GM04503 (cell line): ENCODE results near the gene ACLY.
"Not testable (repeated sequence)": the region's sequence is repeated elsewhere in the genome, so short reads cannot be mapped to it uniquely, and the experiment has no call there.

Experiments used
- DNase-seq: peaks from one replicate; pipeline ENCODE4 v3.0.0-alpha.2; 2012; ENCODE audit warnings: low read depth

ACLY gene

DNA sequence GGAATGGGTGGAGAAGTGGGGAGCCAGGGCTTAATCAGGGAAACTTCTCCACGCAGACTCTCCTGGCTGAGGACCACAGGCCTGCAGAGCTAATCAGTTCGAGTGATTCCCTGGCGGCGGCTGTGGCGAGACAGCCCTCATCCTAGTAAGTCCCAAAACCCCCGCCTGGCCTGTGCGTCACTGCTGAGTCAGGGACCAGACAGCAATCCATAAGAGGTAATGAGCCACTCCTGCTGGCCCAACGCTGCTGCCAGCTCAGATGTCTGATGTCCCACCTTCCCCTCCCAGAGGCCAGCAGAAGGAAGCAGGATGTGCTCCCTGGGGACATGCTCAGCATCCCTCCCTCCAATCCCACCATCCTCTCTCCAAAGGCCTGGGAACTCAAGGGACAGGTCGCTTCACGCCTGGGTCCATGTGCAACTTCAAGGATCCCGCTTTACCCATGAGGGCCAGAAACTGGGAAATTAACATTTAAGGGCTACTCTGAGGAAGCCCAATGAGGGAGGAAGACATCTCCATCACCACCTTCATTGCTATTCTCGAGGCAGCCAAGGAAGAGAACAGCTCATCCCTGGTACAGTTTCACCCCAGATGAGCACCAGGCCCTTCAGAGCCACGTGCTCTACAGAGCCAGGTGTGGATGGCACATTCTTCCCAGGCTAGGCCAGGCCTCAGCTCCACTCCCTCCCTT is 7.9 kb downstream of the ACLY start:
- peak; percentile 89 for DNase-seq

DNA sequence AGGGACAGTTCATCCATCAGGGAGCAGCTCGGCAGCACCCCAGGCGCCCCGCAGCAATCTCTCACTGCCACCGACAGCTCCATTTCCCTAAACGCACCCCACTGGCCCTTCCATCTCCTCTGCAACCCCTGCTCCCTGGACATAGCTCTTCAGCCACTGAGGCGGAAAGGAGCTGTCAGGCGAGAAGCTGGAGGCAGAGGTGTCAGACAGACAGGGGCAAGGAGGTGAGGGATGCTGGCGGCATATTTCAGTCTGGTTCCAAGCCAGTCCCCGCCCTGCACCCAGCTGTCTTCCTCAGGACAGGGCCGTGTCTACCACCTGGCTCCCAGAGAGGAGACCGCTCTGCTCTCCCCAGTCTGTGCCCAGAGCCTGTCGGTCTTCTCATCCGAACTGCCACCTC is 9.7 kb downstream of the ACLY start:
- DNase-seq, result no peak

DNA sequence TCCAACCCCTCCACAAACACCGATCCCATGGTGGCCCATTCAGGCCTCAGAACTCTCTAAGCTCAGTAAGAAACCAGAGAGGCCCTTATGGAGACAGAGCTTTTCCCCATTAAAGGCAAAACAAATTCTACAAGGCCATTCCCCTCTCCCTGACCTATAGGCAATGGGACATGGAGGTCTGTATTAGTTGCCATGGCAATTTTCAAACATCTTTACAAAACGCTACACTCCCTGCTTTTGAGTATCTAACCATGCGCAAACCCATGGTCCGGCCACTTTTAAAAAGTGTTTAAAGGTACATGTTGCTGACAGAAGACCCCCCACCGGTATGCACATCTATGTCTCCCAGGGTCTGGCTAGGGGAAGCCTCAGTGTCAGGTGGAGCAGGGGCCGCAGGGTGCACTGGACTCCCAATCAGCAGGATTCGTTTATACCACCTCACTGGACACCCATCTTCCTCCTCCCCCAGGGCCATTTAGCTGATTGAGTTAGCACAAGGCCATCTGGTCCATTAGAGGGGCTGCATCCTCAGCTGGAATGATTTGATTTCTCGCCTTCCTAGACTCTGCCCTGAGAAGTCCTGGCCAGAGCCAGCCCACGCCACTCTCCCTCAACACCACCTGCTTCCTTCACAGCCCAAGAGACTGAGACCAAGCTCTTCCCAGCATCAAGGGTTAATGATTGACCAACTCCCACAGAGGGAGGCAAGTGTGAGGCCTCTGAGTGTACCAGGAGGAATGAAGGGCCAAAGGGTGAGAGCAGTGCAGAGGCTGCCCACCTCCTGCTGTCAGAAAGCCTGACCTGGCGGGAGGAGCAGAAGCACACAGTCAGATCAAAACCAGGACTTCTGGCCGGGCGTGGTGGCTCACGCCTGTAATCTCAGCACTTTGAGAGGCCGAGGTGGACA is 10.9 kb downstream of the ACLY start:
- DNase-seq, result no peak

DNA sequence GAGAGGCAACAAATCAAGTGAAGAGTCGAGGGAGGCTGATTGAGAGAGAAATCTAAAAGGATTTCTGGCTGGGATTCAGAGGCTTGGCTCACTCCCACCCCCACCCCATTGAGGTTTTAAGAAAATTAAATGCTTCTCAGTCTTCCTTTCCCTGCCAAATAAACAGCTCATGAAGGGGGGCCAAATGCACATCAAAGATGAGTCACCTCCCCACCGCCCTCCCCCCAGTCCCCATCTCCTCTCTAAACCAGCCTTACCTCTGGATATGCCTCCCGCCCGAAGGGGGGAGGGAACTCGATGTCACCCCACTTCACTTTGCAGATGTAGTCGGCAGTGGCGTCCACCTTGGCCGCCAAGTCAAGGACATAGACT is 11.6 kb downstream of the ACLY start:
- no peak for DNase-seq

DNA sequence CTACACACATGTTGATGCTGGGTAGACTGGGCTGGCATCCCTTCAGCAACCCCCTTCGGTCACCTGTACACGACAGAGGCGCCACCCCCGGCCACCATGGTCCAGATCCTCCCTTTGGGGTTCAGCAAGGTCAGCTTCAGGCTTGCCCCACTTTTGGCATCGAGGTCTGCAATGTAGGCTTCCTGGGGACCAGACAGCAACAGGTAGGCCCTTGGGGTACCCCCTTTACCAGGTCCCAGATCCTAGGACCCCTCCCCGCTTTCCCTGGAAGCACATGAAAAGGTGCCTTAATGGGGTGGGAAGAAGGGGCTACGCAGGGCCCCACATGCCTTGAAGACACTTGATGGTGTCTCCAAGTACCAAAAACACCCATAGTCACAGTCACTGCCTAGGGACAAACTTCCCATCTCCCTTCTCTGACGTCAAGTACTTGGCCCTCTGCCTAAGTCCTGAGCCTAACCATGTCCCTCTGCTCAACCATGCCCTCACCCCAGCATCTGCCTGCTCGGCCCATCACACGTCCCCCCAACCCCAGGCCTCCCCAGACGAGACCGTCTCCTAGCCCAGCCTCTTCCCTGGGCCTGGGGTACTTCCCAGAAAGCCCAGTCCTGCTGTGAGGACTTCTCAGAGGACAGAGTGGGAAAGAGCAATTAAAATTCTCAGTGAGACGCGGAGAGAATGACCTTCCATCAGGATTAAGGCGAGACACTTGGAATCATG is 12.1 kb downstream of the ACLY start:
- no peak for DNase-seq

DNA sequence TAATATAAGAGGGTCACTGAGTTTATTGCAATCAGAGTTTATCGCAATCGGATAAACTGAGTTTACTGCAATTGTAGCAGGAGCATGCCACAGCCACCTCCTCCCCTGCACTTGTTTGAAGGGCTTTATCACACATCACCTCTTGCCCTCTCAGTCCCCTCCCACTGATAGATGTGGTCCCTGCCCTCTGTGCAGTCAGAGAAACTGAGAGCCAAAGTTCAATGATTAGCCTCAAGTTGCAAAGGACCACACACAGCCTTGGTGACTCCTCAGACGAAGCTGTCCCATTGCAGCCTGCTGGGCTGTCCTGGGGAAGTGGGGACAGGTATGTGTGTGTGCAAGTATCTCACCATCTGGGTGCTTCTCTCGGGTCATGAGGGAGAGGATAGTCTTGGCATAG is 13.6 kb downstream of the ACLY start:
- no peak for DNase-seq

DNA sequence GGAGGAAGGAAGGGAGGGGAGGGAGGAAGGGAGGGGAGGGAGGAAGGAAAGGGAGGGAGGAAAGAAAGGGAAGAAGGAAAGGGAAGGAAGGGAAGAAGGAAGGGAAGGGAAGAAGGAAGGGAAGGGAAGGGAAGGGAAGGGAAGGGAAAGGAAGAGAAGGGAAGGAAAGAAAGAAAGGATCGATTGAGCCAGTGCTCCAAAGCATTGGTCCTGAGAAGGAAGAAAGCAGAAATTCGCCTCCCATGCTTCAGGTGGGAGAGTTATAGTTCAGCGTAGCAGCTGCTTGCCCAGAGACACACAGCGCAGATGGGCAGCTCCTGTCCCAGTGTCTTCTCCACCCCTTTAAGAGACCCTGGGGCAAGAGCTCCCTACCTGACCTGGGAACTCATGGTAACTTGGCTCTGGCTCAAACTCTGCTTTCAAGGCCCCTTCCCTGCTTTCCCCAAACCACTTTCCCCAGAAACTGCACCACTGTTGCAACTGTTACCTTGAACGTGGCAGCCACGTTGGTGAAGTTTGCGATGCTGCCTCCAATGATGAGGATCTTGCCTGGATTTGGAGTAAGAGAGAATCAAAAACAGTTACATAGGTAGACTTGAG is 14.4 kb downstream of the ACLY start:
- no peak for DNase-seq

DNA sequence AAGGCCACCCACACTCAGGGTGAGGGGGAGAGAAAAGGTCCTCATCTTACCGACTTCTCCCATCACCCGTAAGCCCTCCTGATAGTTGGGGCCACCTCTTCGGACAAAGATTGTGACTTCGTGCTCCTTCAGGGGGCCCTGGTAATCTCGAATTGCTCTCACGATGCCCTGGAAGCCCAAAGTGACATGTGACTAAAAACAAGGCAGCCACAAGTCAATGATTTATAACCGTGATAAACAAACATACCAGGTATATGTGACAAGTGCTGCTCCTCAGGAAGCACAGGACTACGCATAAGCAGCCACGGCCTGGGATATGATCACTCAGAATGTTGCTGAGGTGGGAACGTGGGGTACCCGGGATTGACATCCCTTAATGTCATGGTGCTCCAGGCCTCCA is 17.1 kb downstream of the ACLY start:
- DNase-seq, result no peak

DNA sequence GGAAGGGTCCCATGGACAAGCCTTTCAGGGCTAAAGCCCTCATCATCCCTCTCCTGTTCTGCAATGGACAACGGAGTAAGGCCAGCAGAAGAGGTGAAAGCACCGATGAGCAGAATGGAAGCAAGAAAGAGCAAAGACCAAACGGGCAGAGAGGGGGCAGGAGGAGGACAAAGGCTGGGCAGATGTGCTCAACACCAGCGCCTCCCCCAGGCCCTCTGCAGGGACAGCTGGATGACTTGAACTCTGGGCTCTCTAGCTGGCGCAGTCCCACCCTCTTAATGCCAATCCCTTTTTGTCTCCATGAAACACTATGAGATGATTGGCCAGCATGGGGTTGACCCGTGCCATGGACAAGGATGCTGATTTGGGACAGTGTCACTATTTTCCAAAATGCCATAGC is 22.0 kb downstream of the ACLY start:
- no peak for DNase-seq

DNA sequence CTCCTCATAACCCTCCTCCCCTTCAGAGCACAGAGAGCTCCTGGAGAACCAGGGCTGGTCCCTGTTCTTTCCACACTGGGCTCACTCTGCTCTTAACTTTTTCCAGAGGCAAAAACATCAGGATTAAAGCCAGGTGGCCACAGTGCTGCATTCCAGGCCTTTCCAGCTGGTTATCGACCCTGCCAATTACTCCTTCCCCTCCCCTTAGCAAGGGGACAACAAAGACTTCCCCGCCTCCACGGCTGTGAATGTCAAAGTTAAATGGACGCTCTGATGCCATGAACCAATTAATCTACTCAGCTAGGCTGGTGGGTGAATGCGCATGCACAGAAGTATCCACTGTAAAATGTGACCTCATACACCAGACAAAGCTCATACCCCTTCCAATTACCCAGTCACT is 23.1 kb downstream of the ACLY start:
- no peak for DNase-seq

DNA sequence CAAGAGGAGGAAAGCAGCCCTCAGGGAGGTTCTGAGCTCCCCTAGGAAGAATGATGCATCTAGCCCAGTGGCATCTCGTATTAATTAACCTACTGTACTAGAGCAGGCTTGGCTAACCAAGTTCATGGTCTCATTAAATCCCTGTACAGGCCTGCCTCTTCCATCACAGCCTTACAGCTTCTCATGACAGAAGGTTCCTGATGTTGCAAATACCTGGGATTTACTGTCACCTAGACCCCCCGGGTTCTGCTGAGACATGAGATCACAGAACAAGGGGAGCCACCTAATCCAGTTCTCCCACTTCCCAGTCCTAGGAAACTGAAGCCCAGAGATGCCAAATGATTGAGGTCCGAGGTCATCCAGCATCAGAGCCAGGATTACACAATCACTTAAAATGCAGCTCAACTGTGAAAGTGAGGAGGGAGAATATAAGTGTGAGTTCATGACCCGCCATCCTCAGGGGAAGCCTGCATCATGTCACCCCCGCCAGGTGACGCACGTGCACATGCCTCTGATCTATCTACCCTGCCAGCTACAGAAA is 23.9 kb downstream of the ACLY start:
- peak; percentile 85 for DNase-seq

DNA sequence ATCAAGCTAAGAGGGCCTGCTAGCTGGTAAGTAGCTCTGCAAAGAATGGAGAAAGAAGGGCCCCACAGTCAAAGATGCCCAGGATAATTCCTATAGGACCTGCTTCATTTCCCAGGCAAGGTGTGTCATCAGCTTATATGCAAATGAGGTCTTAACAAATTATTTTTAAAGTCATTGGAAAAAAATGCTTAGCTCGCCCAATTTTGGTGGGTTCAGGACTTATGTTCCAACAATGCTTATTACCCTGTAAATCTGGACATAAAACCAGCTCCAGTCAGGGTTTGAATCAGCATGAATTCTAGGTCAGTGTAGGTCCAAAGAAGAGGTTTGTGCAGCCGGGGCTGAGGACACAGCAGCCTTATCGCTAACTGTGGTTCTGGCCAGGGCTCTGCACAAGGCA is 25.4 kb downstream of the ACLY start:
- no peak for DNase-seq

DNA sequence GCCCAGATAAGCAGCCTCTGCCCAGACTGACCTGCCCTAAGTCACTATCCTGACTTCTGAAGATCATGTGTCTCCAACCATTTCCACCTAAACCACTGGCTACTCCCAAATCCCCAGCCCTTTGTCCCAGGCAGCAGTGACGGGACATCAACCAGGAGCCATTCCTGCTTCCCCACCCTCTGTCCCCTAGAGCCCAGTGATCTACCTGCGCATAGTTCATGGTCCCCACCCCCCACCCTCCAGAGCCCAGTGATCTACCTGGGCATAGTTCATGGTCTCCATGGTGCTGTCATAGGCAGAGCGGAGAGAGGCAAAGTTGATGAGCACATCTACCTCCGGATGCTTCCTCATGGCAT is 26.8 kb downstream of the ACLY start:
- no peak for DNase-seq

DNA sequence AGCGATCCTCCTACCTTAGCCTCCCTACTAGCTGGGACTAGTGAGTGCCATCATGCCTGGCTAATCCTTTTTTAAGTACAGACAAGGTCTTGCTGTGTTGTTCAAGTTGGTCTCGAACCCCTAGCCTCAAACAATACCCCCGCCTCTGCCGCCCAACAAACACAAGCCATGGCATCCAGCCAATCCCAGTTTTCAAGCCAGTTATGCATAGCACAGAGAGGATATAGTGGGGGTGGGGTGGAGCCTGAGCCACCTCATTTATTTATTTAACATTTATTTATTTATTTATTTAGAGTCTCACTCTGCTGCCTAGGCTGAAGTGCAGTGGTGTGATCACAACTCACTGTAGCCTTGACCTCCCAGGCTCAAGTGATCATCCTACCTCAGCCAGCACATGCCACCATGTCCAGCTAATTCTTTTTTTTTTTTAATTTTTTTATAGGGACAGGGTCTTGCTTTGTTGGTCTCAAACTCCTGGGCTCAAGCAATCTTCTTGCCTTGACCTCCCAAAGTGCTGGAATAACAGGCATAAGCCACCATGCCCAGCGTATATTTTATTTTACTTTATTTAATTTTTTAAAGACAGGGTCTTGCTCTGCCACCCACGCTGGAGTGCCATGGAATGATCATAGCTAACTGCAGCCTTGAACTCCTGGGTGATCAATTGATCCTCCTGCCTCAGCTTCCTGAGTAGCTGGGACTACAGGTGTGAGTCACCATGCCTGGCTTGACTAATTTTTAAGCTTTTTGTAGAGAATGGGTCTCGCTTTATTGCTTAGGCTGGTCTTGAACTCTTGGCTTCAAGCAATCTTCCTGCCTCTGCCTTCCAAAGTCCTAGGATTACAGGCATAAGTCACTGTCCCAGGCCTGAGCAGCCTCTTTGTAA is 27.4 kb downstream of the ACLY start:
- no peak for DNase-seq

DNA sequence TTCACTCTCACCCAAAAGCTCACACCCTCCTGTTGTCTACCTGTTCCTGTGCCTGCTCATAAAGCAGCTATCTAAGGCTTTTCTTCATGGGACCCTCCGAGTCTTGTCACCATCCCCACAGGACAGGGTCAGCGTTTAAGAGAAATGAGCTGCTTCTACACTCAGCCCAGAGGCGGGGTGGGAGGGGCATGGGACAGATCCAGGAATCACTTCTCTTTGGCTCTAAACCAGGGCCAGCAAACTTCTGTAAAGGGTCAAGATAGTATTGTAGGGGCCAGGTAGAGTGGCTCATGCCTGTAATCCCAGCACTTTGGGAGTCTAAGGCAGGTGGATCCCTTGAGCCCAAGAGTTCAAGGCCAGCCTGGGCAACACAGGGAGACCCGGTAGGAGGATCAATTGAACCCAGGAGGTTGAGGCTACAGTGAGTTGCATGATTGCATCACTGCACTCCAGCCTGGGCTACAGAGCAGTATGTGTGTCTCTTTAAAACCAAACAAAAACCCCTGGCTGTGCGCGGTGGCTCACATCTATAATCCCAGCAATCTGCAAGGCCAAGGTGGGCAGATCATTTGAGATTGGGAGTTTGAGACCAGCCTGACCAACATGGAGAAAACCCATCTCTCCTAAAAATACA is 30.3 kb downstream of the ACLY start:
- no peak for DNase-seq

DNA sequence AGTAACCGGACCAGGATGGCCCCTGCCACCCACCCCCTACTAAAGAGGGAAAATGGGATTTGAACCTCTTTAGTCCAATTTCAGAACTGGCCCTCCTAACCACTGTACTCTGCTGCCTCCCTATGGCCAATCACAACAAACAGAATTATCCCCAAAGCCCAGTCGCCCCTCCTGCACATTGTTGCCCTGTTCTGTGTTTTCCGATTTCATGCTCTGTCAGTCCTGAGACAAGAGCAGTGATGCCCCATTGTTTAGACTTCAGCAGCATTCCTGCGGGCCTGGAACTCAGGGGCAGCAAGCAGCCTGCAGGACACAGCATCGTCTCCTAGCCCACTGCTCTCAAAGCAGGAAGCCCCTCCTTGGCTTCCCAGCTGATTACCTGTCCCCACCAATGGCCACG is 33.0 kb downstream of the ACLY start:
- no peak for DNase-seq

DNA sequence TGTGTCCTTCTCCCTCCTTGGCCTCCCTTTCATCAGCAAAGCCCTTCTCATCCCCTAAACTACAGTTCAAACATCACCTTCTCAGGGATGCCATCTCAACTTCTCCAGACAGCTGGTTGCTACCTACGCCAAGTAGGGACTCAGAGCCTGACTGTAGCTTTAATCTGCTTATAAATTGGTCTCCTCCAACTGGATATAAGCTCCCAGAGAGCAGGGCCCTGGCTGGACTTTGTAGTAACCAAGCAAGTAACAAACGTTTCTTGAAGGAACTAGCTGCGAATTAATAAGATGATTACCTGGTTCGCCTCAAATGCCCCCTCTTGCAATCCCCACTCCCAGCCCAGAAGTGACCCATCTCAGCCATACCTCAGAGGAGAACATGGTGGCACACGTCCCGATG is 36.0 kb downstream of the ACLY start:
- no peak for DNase-seq

DNA sequence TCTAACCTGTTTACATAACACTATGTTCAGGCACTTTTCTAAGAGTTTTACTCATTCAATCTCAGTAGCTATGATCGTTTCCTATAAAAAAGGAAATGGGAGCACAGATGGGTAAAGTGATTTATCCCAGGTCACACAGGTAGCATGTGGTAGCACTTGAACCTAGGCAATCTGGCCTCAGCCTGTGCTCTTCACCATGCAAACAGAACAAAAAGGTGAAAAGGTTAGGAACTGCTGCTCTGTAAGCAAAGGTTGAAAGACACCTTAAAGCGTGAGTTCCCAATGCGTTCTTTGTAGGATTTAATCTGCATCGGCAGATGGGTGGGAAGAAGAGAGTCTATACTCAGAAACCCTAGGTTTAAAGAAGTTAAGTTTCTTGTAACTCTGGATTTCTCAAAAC is 38.6 kb downstream of the ACLY start:
- DNase-seq, result no peak

DNA sequence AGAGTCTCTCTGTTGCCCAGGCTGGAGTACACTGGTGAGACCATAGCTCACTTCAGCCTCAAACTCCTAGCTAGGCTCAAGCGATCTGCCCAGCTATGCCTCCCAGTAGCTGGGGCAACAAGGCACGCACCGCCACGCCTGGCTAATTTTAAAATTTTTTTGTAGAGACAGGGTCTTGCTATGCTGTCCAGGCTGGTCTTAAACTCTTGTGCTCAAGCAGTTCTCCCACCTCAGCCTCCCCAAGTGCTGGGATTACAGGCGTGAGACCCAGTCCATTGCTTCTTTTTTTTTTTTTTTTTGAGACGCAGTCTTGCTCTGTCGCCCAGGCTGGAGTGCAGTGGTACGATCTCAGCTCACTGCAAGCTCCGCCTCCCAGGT is 44.5 kb downstream of the ACLY start:
- not testable (repeated sequence) for DNase-seq

DNA sequence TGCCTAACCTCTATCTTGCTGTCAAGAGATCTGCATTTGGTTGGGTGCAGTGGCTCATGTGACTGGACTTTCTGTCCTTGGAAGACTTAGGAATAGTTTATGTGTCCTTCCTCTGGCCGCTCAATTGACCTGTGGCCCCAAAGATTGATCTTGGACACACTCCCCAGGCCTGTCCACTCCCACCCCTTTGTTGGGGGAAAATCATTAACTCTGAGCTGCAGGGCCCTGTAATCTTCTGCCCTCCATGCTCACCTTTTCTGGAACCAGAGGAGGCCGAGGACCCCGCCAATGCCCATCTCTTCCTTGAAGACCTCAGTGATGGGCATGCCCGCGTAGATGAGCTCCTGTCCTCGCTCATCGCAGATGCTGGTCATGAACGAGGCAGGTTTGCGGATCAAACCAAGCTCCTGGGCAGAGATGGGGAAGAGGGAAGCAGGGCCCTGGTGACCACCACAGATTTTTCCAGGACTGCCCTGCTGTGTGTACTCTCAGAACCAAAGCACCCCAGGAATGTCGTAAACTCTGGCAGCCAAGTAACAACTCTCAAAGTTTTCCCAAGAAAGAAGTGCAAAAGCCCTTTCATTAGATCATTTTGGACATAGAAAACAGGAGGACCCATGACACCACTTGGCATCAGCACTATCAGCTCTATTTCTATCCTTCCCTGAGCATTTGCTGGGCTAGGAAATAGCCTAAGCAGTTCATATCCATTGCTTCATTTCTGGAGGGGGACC is 45.0 kb downstream of the ACLY start:
- peak; percentile 39 for DNase-seq
